Heart left ventricle (tissue), 16 donors: ENCODE data around the gene FGD4. TPM values are rescaled to one million over a fixed set of nuclear protein-coding genes. Genes with fewer than 3 reads are reported as not detected.

Experiments used
- ATAC-seq, 4 donors: fragments of 200-7000 bp; cut with Tn5 transposase; one replicate each; pipeline ENCODE4 v1.9.1; 2020 to 2022; ENCODE audit warnings: moderate library complexity in 4 of 4, mild to moderate bottlenecking in 3 of 4, moderate number of reproducible peaks in 1 of 4
- DNase-seq, 5 donors: peaks; one replicate each; pipeline ENCODE4 v3.0.0-alpha.2; 2020
- H3K27ac ChIP-seq, 12 donors: fragments of 200-600 bp; sonication (generic) in 4 of 12; one replicate each; pipeline versions ENCODE4 v1.5.0 to v1.8.0; 2016 to 2022; ENCODE audit warnings: mild to moderate bottlenecking in 2 of 12
- H3K27me3 ChIP-seq, 9 donors: fragments of 200-600 bp; sonication (generic) in 2 of 9; one replicate each; pipeline versions ENCODE4 v1.5.1 to v1.8.0; 2016 to 2022; ENCODE audit warnings: mild to moderate bottlenecking in 3 of 9
- H3K36me3 ChIP-seq, 9 donors: fragments of 200-600 bp; sonication (generic) in 2 of 9; one replicate each; pipeline versions ENCODE4 v1.5.0 to v1.8.0; 2018 to 2022; ENCODE audit warnings: mild to moderate bottlenecking in 2 of 9
- H3K4me1 ChIP-seq, 12 donors: fragments of 200-600 bp; sonication (generic) in 4 of 12; one replicate each; pipeline versions ENCODE4 v1.5.0 to v1.8.0; 2016 to 2022; ENCODE audit warnings: mild to moderate bottlenecking in 3 of 12
- H3K4me3 ChIP-seq, 12 donors: fragments of 200-600 bp; sonication (generic) in 4 of 12; one replicate each; pipeline versions ENCODE4 v1.5.0 to v1.8.0; 2017 to 2022; ENCODE audit warnings: mild to moderate bottlenecking in 9 of 12, moderate library complexity in 4 of 12
- H3K9me3 ChIP-seq, 12 donors: fragments of 200-600 bp; sonication (generic) in 4 of 12; one replicate each; pipeline versions ENCODE4 v1.5.0 to v1.8.0; 2016 to 2022; ENCODE audit warnings: mild to moderate bottlenecking in 1 of 12
- CTCF ChIP-seq, 12 donors: fragments of 200-600 bp; sonication (generic) in 4 of 12; IDR thresholded peaks; one replicate each; pipeline versions ENCODE4 v1.5.0 to v1.8.0; 2018 to 2022; ENCODE audit warnings: antibody characterized with exemption in 12 of 12, mild to moderate bottlenecking in 5 of 12
- POLR2A ChIP-seq, 2 donors: fragments of 450-650 bp; IDR thresholded peaks; one replicate each; pipeline ENCODE4 v1.6.1; 2017; ENCODE audit warnings: antibody characterized with exemption in 2 of 2, mild to moderate bottlenecking in 2 of 2, moderate library complexity in 2 of 2
- WGBS, 4 donors: extraction: QIAGEN DNeasy Blood & Tissue Kit in 2 of 4; methylation state at CpG; one replicate each; pipeline versions ENCODE4 v1.1.5 to v1.1.7; 2013 to 2018; 5-methylcytosine and 5-hydroxymethylcytosine counted together
- intact Hi-C, 10 donors: fragments of 100-400 bp; cut with DNase I; formaldehyde crosslinking; loops; one replicate each; pipeline versions ENCODE4 v1.11.1 to v1.14.2; 2022
- polyA plus RNA-seq, 2 donors: library from polyadenylated mRNA; stranded (reverse); fragments of 200-250 nt; gene quantifications; one replicate each; pipeline ENCODE4 v1.2.3, GENCODE V29; 2013
- total RNA-seq, 9 donors: library from RNA; depleted of rRNA in 2 of 9; stranded (reverse); fragments of >200 nt in 2 of 9; fragmentation: NEBNext Ultra II Directional in 3 of 9; extraction: Animal tissue kit (Norgen Biotek cat#: 25700) in 3 of 9; gene quantifications; one replicate each; pipeline versions ENCODE4 v1.1.0 to v1.2.4, GENCODE V29; 2016 to 2023
- donor health status: ischemic (EF 13 %, LVEDD 7.1; RV severe dilation, severe dysfunction).
- donor health status: healthy with polysubstance abuse.
- donor health status: DM: no; HTN: yes; CAD: no.
- donor health status: DM: no; HTN: no; CAD: no.
- donor health status: ischemic (EF 25% LVEDD 6.9; RV normal size, moderate dysfunction).
- donor health status: ischemic (EF 25% LVEDD 5.7; RV mildly dilated, moderate dysfunction).
- donor health status: healthy.
- donor health status: DM: yes; HTN: yes; CAD: no.
- donor health status: ischemic (EF 35%, LVEDD 5.7; RV mildly dilated, moderate dysfunction).
- donor health status: nonischemic (EF 11% LVEDD 7.7; RV severe dilation, severe dysfunction).
- donor health status: DM: yes; HTN: yes; CAD: no.
- donor health status: PGD.
- donor health status: ischemic (EF 29% LVEDD 5.4; RV normal size, mild dysfunction).
- donor health status: nonischemic (EF 23%, LVEDD 6.1; RV moderate dilation, normal function).

The FGD4 gene
- total and polyA plus RNA-seq, 11 donors: 4.5 to 36.8 (median 28.2) TPM

- 76 to 88% (median 77%) methylated on average over 4 to 7 of the region's 7 CpGs for WGBS, 4 donors
- no peak overlapping the region for H3K4me3 ChIP-seq
- DNase-seq (no peak), ATAC-seq (peak in 2 of 4 donors; percentile 29 to 35)
- H3K36me3 ChIP-seq: no peaks in the 10 kb centered on the region
- peaks cover 0 to 17% (median 7%) of the 10 kb centered on the region in 12 donors for H3K4me1 ChIP-seq
- peak overlapping the region in 1 of 12 donors; percentile 32 for H3K27ac ChIP-seq
- intact Hi-C loops: loop anchor here in 2 of 10 donors (2.0 to 5.0 kb wide), 3 partner anchors 205 to 299 kb away; no protein-coding TSS in a partner anchor
- H3K9me3 ChIP-seq: no peaks in the 10 kb centered on the region
- TF ChIP-seq CTCF (IDR thresholded peaks at IDR 0.05) (no peak), POLR2A (IDR thresholded peaks at IDR 0.05) (no peak)
- no peaks in the 10 kb centered on the region for H3K27me3 ChIP-seq
Measured at GRCh38 chr12:32661706-32662105, 262.3 kb downstream of the FGD4 start.

- TF ChIP-seq CTCF (IDR thresholded peaks at IDR 0.05) (no peak), POLR2A (IDR thresholded peaks at IDR 0.05) (no peak)
- intact Hi-C loops: loop anchor here in 1 of 10 donors (5.0 kb wide), 2 partner anchors 210 to 300 kb away; no protein-coding TSS in a partner anchor
- no peak overlapping the region for H3K27ac ChIP-seq
Measured at GRCh38 chr12:32662665-32663064, 263.3 kb downstream of the FGD4 start.

GRCh38 chr12:32666018-32666417 is 266.7 kb downstream of the FGD4 start:
- H3K36me3 ChIP-seq: no peaks in the 10 kb centered on the region
- H3K27ac ChIP-seq: no peak overlapping the region
- DNase-seq (no peak), ATAC-seq (no peak)
- peaks cover 0 to 8% (median 0%) of the 10 kb centered on the region in 12 donors for H3K9me3 ChIP-seq
- H3K27me3 ChIP-seq: no peaks in the 10 kb centered on the region
- H3K4me1 ChIP-seq: peaks cover 0 to 7% (median 0%) of the 10 kb centered on the region in 12 donors
- H3K4me3 ChIP-seq: peak overlapping the region in 5 of 12 donors; percentile 7 to 31 (median 22)
- intact Hi-C loops: no loop called here
- WGBS, 4 donors: 90 to 94% (median 92%) methylated on average over 14 of the region's 14 CpGs
- no peak for TF ChIP-seq POLR2A (IDR thresholded peaks at IDR 0.05)
- no peak for TF ChIP-seq CTCF (IDR thresholded peaks at IDR 0.05)

More at GRCh38 chr12:32662665-32663064, 263.3 kb downstream of the FGD4 start:
- Histone ChIP-seq H3K36me3 (no peaks in the 10 kb centered on the region), H3K27me3 (no peaks in the 10 kb centered on the region), H3K4me3 (no peak overlapping the region), H3K4me1 (peaks cover 0 to 17% (median 7%) of the 10 kb centered on the region in 12 donors), H3K9me3 (no peaks in the 10 kb centered on the region)
- ATAC-seq (no peak), DNase-seq (no peak)
- WGBS, 4 donors: 86 to 95% (median 88%) methylated on average over 2 of the region's 2 CpGs

- no peak for DNase-seq
- Histone ChIP-seq H3K9me3 (peaks cover 0 to 8% (median 0%) of the 10 kb centered on the region in 12 donors), H3K36me3 (no peaks in the 10 kb centered on the region), H3K27ac (no peak overlapping the region), H3K4me3 (no peak overlapping the region), H3K4me1 (peaks cover 0 to 10% (median 0%) of the 10 kb centered on the region in 12 donors), H3K27me3 (no peaks in the 10 kb centered on the region)
- no peak for ATAC-seq
- WGBS, 4 donors: 93 to 98% (median 96%) methylated on average over 1 of the region's 1 CpG
- intact Hi-C loops: loop anchor here in 1 of 10 donors (2.0 kb wide), 1 partner anchor 301 kb away; no protein-coding TSS in a partner anchor
- no peak for TF ChIP-seq CTCF (IDR thresholded peaks at IDR 0.05)
- no peak for TF ChIP-seq POLR2A (IDR thresholded peaks at IDR 0.05)
Measured at GRCh38 chr12:32669584-32669983, 270.2 kb downstream of the FGD4 start.
